ENCODE data around the gene C12orf43.
"Not testable (repeated sequence)": the region's sequence is repeated elsewhere in the genome, so short reads cannot be mapped to it uniquely, and the experiment has no call there.

The C12orf43 gene

GRCh38 chr12:121015825-121016766, at the start of gene C12orf43:
Gene C12orf43, minus strand, starts transcription at chr12:121016487. Its CDS starts 13 bp downstream, at chr12:121016474.
- DNase-seq, result peak; percentile 90 to 95

- DNase-seq, result no peak
These were observed 49.1 kb upstream of the C12orf43 start for GRCh38 chr12:121065345-121065744.

GRCh38 chr12:121064586-121064985, 48.3 kb upstream of the C12orf43 start:
- not testable (repeated sequence) for DNase-seq

- no peak for DNase-seq
These were observed 47.8 kb upstream of the C12orf43 start for GRCh38 chr12:121064116-121064515.

- no peak for DNase-seq
These were observed 46.2 kb upstream of the C12orf43 start for GRCh38 chr12:121062391-121063045.

- DNase-seq, result peak; percentile 50 to 67
These were observed 45.5 kb upstream of the C12orf43 start for GRCh38 chr12:121061831-121062230.

GRCh38 chr12:121060149-121061001, 44.1 kb upstream of the C12orf43 start:
- DNase-seq, result peak; percentile 83 to 87

- no peak for DNase-seq
These were observed 43.0 kb upstream of the C12orf43 start for GRCh38 chr12:121059031-121059898.

- no peak for DNase-seq
These were observed 41.5 kb upstream of the C12orf43 start for GRCh38 chr12:121057794-121058193.

GRCh38 chr12:121053706-121054105, 37.4 kb upstream of the C12orf43 start:
- DNase-seq, result no peak

GRCh38 chr12:121050725-121051124, 34.4 kb upstream of the C12orf43 start:
- no peak for DNase-seq

- DNase-seq, result no peak
These were observed 32.2 kb upstream of the C12orf43 start for GRCh38 chr12:121048442-121048841.

GRCh38 chr12:121047400-121047799, 31.1 kb upstream of the C12orf43 start:
- DNase-seq, result not testable (repeated sequence)

GRCh38 chr12:121043067-121043466, 26.8 kb upstream of the C12orf43 start:
- DNase-seq, result no peak

- DNase-seq, result peak; percentile 34 to 61
These were observed 22.8 kb upstream of the C12orf43 start, which contains the start of gene OASL for GRCh38 chr12:121038861-121039668. Gene OASL, minus strand, starts transcription at chr12:121039246. Its CDS starts 275 bp downstream, at chr12:121038971.

GRCh38 chr12:121036810-121037326, 20.6 kb upstream of the C12orf43 start:
- DNase-seq, result no peak

- DNase-seq, result no peak
These were observed 18.5 kb upstream of the C12orf43 start for GRCh38 chr12:121034616-121035305.

- peak; percentile 18 to 46 for DNase-seq
These were observed 17.5 kb upstream of the C12orf43 start for GRCh38 chr12:121033625-121034349.

GRCh38 chr12:121030576-121031212, 14.4 kb upstream of the C12orf43 start:
- no peak for DNase-seq
